Activated CD4-positive, alpha-beta T cell treated with anti-CD3 and anti-CD28 coated beads, Interleukin-2, amount 50 U/mL, for 4 hours (primary cell): ENCODE results near the gene TFEB.
A peak's percentile ranks its signal among the peaks of the same experiment; 100 is the strongest.

Experiments used
- DNase-seq, 2 experiments: peaks; one replicate each; pipeline ENCODE4 v3.0.0-alpha.2; 2020

TFEB gene

DNA sequence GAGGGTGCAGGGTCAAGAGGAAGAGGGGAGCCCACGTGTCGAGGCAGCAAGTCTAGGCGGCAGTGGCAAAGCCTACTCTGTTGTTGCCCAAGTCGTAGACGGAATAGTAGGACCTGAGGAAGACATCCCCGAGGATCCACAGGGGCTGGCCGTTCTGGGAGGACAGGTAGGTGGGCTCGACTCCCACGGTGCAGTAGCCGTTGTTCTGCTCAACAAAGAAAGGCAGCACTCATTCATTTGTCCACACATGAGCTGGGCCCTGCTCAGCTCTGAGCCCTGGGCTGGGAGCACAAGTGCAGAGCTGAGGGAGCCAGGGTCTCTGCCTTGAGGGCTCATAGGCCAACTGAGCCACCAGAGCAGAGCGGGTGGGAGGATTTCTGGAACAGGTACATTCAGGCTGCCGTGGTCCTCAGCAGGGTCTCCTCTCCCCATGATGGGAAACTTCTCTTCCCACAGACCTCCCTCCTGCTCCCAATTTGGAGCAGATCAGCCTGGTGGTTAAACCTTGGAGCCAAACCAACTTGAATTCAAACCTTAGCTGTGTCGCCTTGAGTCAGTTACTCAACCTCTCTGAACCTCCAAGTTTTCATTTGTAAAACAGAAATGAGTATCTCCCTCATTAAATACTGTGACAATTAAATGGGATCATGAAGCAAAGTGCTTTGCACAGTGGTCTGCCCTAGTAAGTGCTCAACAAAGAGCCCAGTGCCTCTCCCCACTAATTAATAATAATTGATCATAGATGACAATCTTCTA is 1.6 kb upstream of the TFEB start:
- no peak for DNase-seq

DNA sequence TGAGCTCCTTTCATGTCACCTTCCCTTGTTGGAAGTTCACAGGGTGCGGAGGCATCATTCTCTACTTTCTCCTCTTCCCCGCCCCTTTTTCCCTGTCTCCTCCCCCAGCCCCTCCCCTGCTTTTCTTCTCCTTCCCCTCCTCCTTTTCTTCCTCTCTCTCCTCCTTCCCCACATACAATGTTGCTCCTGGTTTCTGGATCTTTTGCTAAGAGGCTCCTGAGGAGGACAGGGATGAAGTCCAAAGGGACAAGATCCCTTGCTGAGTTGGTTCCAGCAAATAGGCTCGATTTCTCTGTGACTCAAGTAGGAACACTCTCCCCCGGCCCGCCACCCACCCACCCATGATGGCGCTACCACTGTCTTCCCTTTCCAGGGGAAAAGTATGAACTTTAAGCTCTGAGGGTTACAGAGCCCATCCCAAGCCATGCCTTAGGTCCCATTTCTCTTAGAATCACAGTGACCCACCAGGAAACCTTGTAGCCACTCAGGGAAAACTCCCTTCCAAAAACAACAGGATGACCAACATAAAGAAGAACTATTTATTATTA is 852 bp upstream of the TFEB start:
- no peak for DNase-seq

DNA sequence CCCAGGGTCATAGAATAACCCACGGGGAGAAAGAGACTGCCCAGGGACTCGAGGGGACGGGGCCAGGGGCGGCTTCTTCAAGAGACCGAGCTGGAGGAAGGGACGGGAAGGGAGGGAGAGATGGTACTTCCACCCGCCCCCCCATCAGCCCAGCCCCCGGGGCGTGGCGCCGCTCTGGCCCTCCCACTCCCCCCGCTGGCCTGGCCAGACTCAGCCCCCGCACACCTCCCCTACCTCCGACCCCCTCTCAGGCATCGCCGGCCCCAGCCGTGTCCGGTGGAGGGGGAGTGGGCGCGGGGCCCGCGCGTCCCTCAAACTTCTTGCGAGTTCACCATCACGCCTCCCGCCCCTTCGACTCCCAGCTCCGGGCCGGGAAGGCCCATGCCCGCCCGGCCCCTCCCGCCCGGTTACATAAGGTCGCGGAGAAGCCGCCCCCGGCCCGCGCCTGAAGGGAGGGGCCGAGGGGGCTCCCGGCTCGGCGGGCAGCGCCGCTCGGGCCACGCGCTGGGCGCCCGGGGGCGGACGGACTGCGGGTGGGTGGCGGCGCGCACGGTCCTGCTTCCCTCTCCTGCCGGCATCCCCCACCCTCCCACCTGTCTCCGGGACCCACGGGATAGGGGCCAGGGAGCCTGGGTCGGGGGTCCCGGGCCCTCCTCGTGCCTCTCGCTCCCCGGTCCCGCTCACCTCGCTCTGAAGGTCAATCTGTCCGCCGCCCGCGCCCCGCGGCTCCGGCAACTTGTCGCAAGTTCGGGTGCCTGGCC is 562 bp downstream of the TFEB start:
- DNase-seq = peak; percentile 51

DNA sequence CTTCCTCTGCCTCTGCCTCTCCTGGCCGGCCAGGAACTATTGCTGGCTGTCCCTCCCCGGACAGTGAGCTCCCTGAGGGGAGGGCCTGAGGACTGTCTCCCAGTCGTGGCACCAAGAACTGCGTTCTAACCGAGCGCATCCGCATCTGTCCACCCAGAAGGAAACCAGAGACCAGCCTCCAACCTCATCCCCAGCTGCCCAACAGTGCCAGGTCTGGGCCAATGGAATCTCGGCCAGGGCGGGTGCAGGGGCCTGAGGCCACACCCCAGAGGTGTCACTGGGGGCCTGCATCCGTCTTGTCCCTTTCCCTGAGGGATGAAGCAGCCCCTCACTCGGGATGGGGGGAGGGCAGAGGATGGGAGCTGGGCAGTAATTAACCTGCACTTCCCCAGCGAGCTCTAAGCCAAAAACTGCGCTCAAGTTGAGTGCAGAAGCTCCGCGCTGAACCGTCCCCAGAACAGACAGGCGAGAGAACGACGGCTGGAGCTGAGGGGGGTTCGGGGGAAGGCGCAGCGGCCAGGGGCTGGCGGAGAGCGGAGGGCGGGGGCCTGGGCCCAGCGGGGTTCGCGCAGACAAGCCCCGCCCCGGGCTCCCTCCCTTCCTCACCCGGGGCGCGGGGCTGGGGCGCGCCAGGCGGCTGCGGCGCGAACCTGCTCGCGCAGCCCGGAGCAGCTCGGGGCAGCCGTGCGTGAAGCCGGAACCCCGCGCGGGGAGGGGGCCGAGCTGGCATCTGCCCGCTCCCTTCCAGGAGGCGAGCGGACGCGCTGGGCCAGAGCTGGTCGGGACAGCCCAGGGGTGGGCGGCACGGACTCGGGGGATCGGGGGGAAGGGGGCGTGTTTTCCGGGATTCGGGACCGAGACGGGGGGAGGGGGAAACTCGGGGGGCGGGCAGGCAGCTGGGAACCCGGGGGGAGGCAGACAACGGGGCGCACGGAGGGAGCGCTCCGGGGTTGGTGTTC is 1.4 kb downstream of the TFEB start:
- DNase-seq = peak; percentile 46 to 49

DNA sequence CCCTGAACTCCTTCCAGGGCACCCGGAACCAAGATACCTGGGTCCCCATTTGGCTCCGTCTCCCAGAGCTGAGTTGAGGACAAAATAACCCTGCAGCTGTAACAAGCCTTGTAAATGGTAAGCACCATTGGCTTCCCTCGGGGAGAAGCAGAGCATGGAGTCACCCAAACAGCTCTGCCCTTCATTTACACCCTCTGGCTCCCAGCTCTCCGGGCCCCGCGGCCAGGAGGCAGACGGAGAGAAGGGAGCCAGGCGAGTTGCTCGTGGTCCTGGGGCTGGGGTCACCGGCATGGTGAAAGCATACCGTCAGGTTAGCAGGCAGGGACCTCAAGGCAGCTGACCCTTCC is 2.1 kb downstream of the TFEB start:
- DNase-seq = no peak

DNA sequence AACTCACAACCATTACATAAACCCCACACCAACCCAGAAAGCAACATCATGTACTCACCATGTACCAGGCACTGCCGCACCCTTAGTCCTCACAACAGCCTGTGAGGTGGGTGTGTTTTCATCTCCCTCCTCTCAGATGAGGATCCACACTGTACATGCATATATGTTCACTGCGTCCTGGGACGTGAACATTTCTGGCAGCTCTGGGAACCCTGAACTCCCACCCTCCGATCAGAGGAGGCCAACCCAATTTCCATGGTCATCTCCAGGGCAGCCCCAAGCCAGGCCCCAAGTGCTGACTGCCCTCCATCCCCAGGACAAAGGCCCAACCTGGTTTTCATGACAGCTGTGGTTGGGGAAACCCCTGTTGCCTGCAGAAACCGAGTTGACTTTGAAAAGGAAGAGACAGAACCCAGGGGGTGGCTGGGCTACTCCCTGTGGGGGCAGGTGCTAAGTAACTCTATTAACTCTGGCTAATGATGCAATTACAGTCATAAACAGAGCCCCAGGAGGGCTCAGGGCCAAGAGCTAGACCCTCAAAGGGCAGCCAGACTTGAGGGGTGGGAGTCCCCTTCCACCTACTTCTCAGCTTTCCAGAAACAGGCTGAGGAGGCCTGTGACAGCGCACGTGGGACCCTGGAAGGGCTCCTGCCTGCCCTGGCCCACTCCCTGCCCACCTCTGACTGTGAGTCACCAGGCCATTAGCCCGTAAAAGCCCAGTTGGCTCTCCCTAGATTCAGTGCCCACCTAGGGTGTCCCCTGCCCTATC is 2.6 kb downstream of the TFEB start:
- DNase-seq = peak; percentile 37 to 42

DNA sequence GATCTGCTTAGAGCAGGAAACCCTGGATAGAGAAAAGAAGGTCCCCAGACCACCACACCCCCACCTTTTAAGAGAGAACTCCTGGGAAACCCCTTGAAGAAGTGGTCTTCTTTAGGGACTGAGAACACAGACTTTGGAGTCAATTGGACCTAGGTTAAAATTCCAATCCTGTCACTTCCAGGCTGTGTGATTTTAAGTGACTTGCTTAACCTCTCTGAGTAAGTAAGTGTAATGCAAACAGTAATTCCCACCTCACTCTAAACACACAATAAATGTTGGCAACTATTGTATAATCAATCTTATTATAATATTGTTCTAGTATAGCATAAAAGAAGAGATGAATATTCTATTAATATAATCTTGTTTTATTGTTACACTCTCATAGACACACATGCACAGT is 3.3 kb downstream of the TFEB start:
- DNase-seq = no peak

DNA sequence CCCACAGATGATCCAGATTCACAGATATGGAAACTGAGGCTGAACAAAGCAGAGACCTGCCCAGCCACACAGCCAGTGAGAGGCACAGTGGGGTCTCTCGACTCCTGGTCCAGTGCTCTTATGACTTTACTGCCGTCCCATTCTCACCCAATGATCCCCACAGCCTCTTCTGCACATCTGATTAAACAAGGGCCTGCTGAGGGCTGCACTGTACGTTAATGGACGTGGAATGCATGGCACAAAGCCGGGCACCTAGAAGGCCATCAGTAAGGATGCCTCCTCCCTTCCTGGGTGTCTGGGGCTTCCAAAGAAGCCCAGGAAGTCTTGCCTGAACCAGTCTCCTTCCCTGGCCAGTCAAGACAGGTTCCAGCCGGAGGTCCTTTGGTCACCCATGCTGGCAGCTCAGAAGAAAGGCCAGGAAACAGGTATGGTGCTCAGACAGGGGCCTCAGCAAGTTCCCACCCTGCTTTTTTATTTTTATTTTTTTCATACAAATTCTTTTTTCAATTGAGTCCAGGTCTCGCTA is 3.8 kb downstream of the TFEB start:
- no peak for DNase-seq

DNA sequence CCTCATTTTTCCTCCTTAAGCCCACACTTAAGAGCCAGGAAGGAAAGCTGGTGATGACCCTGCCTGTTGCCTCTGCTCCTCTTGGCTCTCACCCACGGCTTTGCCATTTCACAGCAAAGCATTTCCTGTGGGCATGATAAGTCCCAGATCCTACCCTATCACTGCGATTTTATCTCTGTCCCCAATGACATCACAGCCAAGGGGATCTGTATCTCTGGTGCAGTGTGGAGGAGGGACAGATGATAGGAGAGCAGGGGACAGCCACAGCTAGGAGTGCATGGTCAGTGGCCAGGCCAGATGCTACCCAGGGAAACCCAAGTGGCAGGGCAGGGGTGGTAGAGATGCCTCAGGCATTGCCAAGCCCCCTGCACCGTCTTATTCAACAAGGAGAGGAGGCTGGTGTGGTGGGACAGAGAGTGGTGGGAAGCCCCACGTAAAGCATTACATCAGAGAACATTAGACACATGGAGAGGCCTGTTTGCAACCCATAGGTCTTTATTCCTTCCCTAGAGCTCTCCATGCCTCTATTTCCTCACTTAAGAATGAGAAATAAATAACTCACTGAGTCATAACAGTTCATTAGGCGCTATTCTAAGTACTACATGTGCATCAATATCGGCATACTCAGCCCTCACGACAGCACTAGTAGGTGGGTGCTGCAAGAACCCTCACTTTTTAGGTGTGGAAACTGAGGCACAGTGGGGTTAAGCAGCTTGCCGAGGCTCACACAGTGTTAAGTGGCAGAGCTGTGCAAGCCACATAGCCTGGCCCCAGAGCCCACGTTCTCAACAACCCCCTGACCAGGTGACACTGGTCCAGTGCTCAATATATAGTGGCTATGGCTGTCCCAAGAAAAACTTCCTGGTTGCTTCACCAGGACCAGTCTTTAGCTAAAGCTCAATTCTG is 4.6 kb downstream of the TFEB start:
- DNase-seq = no peak

DNA sequence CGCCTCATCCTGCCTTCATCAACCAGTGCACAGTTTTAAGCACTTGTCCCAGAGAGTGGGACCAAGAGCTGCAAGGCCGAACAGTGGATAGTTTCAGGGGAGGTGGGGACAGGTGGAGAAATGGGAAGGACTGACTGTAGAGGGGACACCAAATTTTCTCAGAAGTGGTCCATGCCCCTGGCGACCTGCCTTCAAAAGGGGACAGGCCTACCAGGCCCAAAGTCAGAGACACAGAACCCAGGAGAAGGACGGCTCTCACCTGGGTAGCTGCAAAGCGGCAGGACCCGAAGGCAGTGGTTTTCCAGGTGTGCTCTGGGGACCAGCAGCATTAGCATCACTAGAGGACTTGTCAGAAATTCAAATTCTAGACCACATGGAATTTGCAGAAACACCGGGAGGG is 5.8 kb downstream of the TFEB start:
- no peak for DNase-seq

DNA sequence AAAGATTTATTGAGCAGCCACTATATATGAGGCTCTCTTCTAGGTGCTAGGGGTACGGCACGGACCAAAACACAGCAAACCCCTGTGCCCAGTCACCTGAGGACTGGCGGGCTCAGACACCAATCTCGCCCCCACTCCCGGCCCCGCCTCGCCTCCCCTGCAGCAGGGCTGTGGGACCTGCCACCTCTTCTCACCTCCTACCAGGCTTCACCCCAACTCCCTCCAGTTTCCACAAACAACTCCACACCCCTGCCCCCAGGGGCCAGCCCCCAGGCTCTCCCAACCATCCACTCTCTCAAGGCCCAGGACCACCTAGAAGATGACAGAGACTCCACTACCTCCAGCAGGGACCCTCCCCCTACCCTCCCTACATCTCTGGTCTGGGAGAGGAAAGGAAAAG is 6.5 kb downstream of the TFEB start:
- DNase-seq = no peak

DNA sequence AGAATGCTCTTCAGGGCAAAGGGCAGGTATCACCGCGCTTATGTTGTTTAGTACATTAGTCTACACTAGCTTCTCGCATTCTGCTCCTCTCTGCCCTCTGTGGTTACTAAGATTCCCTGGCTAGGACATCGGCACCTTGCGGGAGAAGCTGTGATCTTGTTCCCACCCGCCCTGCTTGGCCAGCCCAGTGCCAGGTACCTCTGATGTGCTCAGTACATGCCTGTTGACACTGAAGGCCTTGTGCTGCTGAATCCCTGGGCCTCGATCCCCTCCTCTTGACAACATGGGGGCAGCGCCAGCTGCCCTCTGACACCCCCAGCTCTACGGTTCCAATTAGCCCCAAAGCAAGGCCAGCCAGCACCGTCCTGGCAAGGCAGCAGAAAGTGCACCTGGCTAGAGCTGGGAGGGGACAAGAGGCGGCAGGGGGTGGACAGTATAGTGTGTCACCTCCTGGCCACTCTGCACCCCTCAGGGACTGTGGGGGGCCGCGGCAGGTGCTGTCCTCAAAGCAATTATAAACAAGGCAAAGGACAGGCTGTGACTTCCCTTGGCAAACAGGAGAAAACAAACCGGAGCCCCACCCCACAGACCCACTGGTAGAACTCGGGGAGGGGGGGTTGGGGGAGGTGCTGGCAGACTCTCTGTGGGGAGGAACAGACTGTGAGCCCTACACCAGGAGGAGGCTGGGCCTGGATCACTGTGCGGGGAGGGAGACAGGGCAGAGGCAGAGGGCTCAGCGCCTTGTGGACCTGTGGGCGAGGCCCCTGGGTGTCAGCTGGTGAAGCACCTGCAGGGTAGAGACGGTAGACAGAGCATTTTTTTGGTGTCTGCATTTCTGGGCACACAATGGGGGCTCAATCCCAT is 7.1 kb downstream of the TFEB start:
- DNase-seq = no peak

DNA sequence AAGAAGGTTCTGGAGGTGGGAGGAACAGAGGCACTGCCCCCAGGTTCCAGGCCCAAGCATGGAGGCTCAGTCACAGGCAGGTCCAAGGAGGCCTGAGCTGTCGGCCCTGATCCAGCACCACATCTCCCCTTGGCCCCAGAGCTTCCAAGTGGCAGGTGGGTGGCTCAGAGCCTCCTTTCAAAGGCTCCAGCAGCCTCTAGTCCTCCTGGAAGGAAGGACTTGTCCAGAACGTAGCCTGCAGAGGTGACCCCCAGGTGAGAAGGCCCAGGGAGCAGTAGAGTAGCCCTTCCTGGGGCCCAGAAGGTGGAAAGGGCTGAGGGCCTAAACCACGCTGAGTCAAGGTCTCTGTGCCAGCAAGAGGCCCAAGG is 7.7 kb downstream of the TFEB start:
- DNase-seq = no peak

DNA sequence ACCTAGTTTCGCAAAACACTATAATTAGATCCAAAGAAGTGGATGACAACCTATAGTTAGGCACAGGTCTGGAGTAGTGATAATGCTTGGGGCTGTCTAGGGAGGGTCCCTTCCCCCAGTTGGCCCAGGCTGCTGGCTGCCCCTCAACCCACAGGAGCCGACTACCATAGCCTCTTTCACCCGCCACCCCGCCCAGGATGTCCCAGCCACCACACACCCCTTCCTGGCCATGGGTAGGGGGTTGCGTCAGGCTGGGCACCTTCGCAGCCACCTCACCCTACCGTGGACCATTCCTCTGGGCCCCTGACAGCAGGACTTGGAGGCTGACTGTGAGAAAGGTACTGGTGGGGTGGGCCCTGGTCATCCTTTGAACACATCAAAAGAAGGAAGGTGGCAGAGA is 8.5 kb downstream of the TFEB start:
- DNase-seq = no peak

DNA sequence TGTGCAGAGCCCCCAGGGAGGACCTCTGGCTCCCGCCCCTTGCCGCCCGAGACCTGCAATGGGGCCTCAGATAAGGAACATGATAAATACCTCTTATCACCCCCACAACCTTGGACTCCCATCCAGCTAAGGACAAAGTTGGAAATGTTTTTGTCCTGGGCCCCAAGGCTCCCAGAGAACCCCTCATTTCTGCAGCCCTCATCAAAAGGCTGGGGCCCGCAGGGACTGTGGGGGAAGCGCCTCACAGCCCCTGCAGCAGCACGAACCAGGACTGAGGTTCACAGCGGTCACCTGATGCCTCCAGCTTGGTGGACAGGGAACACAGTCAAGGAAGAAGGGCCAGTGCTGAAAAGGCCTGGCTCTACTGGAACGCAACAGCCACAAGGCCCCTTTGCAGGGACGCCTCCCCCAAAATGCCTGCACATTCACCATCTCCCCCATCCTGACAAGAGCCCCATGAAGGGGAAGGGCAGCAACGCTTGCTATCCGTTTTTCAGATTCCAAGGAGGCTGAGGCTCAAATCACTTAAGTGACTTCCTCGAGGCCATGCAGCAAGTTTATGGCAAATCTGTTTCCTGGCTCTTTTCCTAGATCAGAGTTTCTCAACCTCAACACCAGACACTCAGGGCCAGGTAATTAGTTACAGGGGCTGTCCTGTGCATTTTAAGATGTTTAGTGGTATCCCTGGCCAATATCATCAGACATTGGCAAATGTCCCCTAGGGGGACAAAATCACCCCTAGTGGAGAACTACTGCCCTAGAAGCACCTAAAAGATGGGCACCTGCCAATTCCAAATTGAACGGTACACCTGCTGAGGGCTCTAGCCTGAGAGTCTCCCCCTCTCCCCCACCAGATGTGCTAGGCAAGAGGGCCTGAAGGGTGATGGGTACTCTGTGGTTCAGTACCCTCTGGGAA is 10.6 kb downstream of the TFEB start:
- DNase-seq = no peak

DNA sequence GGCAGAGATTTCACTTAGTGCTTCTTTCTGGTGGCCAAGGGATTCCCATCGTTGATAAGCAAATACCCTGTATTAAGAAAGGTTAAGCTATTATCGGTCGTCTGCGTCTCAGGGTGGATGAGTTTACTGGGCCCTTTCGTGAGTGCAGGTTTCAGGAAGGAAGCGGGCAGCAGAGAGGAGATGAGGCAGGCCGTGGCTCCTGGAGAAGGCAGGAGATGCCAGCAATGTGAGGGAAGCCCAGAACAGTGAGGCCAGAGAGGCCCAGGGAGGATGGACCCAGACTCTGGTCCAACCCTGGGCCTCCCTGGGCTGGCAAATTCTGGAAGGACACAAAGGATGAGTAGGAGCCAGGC is 11.2 kb downstream of the TFEB start:
- no peak for DNase-seq

DNA sequence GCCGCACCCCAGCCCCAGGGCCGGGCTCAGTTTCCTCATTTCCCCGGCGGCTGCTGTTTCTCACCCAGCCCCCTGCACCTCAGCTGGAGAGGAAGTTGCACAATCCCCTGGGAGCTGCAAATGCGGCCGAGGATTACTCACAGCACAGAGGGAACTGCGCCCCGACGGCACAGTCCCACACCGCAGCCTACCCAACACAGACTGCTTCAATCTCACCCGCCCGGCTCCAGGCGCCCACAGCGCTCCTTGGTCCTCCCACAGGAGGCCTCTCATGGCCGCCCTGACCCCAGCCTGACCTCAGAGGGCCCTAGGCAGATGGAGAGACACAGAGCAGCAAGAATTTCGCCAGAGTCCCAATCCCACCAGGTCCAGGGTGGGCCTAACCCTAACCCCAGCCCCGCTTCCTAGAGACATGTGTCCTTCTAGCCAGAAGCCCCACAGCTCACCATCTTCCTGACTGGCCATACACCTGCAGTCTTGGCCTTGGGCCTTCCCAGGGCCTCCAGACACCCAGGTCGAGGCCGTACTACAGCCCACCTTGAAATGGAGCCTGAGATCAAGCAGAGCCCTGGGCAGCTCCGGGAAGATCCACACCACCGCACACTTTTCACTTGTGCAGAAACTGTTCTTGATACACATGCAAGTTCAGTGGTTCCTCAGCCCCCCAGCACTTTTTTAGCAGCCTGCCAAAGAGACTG is 11.7 kb downstream of the TFEB start:
- DNase-seq = no peak

DNA sequence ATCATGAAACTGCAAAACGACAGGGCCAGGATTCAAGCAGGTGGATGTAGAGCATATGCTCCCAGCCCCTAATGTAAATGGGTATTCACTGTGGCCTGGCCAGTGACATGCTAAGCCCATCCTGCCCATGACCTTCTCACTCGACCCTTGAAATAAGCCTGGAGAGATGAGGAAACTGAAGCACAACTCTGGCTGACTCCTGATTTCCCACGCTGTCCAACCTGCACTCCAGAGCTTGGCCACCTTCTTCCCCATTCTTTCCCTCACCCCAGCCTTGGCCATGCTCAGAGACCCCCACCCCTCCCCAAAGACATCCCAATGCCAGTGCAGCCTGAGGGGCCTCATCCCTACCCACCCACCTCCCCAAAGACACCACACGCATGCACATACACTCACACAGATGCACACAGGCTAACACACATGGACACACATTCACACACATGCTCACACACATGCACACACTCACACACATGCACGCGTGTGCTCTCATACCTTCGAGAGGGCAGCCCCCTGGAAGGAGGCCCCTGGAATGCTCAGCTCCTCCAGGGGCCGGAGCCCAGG is 12.4 kb downstream of the TFEB start:
- DNase-seq = no peak
